Testis (tissue), 2 donors: ENCODE results near the gene ANTKMT.

Experiments used
- CTCF ChIP-seq, 3 experiments: fragments of 450-650 bp in 2 of 3; fragments of 200-600 bp in 1 of 3; sonication (generic) in 1 of 3; IDR thresholded peaks; one replicate each; pipeline ENCODE4 v1.5.1; 2016 to 2019; ENCODE audit warnings: antibody characterized with exemption in 3 of 3, mild to moderate bottlenecking in 2 of 3, moderate library complexity in 1 of 3
- POLR2A ChIP-seq: fragments of 450-650 bp; IDR thresholded peaks from one replicate; pipeline ENCODE4 v1.6.1; 2017; ENCODE audit warnings: antibody characterized with exemption, mild to moderate bottlenecking, moderate library complexity

DNA sequence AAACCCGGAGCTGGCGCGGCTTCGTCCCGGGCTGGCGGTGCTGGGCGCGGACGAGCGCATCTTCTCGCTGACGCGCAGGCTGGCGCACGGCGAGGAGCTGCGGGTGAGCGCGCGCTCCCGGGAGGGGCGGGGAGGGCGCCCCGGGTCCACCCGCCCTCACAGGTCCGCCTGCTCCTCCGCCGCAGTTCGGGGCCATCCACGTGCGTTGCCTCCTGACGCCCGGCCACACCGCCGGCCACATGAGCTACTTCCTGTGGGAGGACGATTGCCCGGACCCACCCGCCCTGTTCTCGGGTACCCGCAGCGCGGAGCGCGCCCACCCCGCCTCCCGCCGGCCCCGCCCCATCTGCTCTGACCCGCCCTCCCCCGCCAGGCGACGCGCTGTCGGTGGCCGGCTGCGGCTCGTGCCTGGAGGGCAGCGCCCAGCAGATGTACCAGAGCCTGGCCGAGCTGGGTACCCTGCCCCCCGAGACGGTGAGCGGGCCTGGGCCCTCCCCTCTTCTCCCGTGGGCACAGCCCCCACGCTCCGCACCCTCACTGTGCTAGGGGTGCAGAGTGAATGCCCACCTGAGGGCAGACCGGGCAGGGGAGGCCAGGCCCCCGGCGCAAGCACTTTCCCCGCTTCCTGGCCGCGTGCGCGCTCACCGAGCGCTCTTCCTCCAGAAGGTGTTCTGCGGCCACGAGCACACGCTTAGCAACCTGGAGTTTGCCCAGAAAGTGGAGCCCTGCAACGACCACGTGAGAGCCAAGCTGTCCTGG is 7.4 kb downstream of the ANTKMT start:
- TF ChIP-seq CTCF (IDR thresholded peaks at IDR 0.05) (no peak), POLR2A (no peak)
